Osteoblast (primary cell): ENCODE measurements around the gene ZSWIM1. TPM values are rescaled to one million over a fixed set of nuclear protein-coding genes. Genes with fewer than 3 reads are reported as not detected.
A peak's percentile ranks its signal among the peaks of the same experiment; 100 is the strongest.

ENCODE experiments used
- DNase-seq: peaks from one replicate; pipeline ENCODE4 v3.0.0; 2011; ENCODE audit warnings: low spot score, mixed read lengths; ENCODE audit not compliant: insufficient read length; ENCODE audit errors: missing footprints
- H2AFZ ChIP-seq: 2 replicates; pipeline ENCODE4 v1.6.0; 2011; ENCODE audit warnings: mild to moderate bottlenecking, low read length
- H3K27ac ChIP-seq: 2 replicates; pipeline ENCODE4 v1.5.1; 2011; ENCODE audit warnings: mild to moderate bottlenecking, low read depth, low read length, moderate library complexity
- H3K27me3 ChIP-seq: 2 replicates; pipeline ENCODE4 v1.6.0; 2012; ENCODE audit warnings: mild to moderate bottlenecking, control low read depth, inconsistent platforms, low read length, moderate library complexity; ENCODE audit not compliant: insufficient read depth
- H3K36me3 ChIP-seq: 2 replicates; pipeline ENCODE4 v1.5.1; 2011; ENCODE audit warnings: mild to moderate bottlenecking, low read length, control low read depth, moderate library complexity; ENCODE audit not compliant: insufficient read depth
- H3K4me1 ChIP-seq: 2 replicates; pipeline ENCODE4 v1.5.1; 2011; ENCODE audit warnings: mild to moderate bottlenecking, low read length, control low read depth, moderate library complexity; ENCODE audit not compliant: insufficient read depth
- H3K4me2 ChIP-seq: 2 replicates; pipeline ENCODE4 v1.6.0; 2011; ENCODE audit warnings: mild to moderate bottlenecking, low read length; ENCODE audit not compliant: insufficient read depth
- H3K4me3 ChIP-seq: fragments of 200-600 bp; sonication (generic); 3 replicates; pipeline ENCODE4 v1.5.1; 2012; ENCODE audit warnings: mild to moderate bottlenecking, low read length, inconsistent platforms; ENCODE audit not compliant: insufficient read depth
- H3K79me2 ChIP-seq: 2 replicates; pipeline ENCODE4 v1.6.0; 2012; ENCODE audit warnings: mild to moderate bottlenecking, low read length, control low read depth, inconsistent platforms; ENCODE audit not compliant: insufficient read depth
- H3K9me3 ChIP-seq: 2 replicates; pipeline ENCODE4 v1.5.1; 2011; ENCODE audit warnings: low read depth, low read length, control low read depth
- H4K20me1 ChIP-seq: 2 replicates; pipeline ENCODE4 v1.6.0; 2012; ENCODE audit warnings: mild to moderate bottlenecking, low read length, control low read depth; ENCODE audit not compliant: insufficient read depth
- total RNA-seq: library from RNA; depleted of rRNA; stranded (reverse); fragments of >200 nt; gene quantifications from 2 replicates; pipeline ENCODE4 v1.2.3, GENCODE V29; 2012
- TF ChIP-seq, protein P1 (sequence below): IDR thresholded peaks from 2 replicates; pipeline ENCODE4 v1.5.1; 2011; ENCODE audit warnings: mild to moderate bottlenecking, low read depth, low read length, moderate library complexity; ENCODE audit errors: extremely low read depth

The ZSWIM1 gene
- total RNA-seq, 1 donor: 7.6 TPM

DNA sequence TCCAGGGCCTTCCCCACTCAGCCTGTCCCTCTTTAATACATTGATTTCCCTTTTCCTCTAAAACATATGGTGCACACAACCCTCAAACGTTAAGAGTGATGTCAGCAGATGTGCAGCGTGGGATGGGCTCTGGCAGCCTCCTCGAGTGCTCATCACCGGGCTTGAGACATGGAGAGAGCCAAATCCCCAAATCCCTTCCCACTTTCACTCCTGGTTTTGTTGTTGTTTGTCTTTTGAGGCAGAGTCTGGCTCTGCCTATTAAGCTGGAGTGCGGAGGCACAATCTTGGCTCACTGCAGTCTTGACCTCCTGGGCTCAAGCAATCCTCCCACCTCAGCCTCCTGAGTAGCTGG, 36.7 kb downstream of the ZSWIM1 start:
- Histone ChIP-seq H3K4me3 (no peak overlapping the region), H3K27ac (peak overlapping the region; percentile 22)

DNA sequence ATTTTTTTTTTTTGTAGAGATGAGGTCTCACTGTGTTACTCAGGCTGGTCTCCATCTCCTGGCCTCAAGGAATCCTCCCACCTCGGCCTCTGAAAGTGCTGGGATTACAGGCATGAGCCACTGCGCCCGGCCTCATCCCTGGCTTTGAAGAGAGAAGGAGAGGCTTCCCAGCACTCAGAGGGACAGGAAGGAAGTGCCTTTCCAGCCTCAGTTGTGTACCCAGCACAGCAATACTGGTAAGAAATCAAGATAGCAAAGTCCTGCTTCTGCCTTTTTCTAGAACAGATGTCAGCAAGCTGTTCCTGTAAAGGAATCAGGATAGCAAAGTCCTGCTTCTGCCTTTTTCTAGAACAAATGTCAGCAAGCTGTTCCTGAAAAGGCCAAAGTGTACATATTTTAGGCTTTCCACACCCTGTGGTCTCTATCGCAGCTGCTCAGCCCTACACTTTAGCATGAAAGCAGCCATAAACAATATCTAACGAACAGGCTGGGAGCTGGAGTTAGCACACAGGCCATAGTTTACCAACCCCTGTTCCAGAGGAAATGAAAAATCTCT, 37.2 kb downstream of the ZSWIM1 start:
- Histone ChIP-seq H3K36me3 (no peaks in the 10 kb centered on the region), H3K27ac (peak overlapping the region; percentile 22), H2AFZ (peak overlapping the region; percentile 68)

More for the DNA sequence above, 36.7 kb downstream of the ZSWIM1 start:
- H3K79me2 ChIP-seq: no peaks in the 10 kb centered on the region
- no peaks in the 10 kb centered on the region for H3K36me3 ChIP-seq
- no peaks in the 10 kb centered on the region for H3K27me3 ChIP-seq
- no peaks in the 10 kb centered on the region for H4K20me1 ChIP-seq
- no peaks in the 10 kb centered on the region for H3K9me3 ChIP-seq
- H3K4me2 ChIP-seq: peak overlapping the region; percentile 16
- peak overlapping the region; percentile 14 for H2AFZ ChIP-seq
- TF ChIP-seq, protein P1, sequence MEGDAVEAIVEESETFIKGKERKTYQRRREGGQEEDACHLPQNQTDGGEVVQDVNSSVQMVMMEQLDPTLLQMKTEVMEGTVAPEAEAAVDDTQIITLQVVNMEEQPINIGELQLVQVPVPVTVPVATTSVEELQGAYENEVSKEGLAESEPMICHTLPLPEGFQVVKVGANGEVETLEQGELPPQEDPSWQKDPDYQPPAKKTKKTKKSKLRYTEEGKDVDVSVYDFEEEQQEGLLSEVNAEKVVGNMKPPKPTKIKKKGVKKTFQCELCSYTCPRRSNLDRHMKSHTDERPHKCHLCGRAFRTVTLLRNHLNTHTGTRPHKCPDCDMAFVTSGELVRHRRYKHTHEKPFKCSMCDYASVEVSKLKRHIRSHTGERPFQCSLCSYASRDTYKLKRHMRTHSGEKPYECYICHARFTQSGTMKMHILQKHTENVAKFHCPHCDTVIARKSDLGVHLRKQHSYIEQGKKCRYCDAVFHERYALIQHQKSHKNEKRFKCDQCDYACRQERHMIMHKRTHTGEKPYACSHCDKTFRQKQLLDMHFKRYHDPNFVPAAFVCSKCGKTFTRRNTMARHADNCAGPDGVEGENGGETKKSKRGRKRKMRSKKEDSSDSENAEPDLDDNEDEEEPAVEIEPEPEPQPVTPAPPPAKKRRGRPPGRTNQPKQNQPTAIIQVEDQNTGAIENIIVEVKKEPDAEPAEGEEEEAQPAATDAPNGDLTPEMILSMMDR: no peak
- H3K4me1 ChIP-seq: peaks cover 27% of the 10 kb centered on the region
- DNase-seq: peak; percentile 49

DNA sequence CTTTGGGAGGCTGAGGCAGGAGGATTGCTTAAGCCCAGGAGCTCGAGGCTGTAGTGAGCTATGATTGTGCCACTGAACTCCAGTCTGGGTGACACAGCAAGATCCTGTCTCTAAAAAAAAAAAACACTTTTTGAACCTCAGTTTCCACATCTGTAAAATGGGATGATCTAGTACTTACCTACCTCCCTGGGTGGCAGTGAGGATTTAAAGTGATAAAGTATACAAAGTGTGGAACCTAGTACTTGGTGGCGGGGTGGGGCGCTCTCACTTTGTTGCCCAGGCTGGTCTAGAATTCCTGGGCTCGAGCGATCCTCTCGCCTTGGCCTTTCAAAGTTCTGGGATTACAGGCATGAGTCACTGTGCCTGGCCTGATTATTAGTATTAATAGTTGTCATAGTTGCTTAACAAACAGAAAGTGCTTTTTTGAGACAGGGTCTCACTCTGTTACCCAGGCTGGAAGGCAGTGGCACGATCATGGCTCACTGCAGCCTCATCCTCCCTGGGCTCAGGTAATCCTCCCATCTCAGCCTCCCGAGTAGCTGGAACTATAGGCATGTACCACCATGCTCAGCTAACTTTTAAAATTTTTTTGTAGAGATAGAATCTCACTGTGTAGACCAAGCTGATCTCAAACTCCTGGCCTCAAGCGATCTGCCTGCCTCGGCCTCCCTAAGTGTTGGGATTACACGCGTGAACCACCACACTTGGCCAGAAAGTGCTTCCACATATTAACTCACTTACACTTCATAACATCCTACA, 37.9 kb downstream of the ZSWIM1 start:
- no peaks in the 10 kb centered on the region for H4K20me1 ChIP-seq
- H3K4me3 ChIP-seq: no peak overlapping the region
- H3K4me1 ChIP-seq: peaks cover 27% of the 10 kb centered on the region
- no peak overlapping the region for H3K4me2 ChIP-seq
- TF ChIP-seq, protein P1: no peak
- H2AFZ ChIP-seq: no peak overlapping the region
- no peak for DNase-seq
- H3K27ac ChIP-seq: no peak overlapping the region
- no peaks in the 10 kb centered on the region for H3K36me3 ChIP-seq
- H3K27me3 ChIP-seq: no peaks in the 10 kb centered on the region
- no peaks in the 10 kb centered on the region for H3K9me3 ChIP-seq
- no peaks in the 10 kb centered on the region for H3K79me2 ChIP-seq

More for the DNA sequence above, 37.2 kb downstream of the ZSWIM1 start:
- TF ChIP-seq, protein P1: no peak
- Histone ChIP-seq H3K4me1 (peaks cover 27% of the 10 kb centered on the region), H3K9me3 (no peaks in the 10 kb centered on the region), H3K27me3 (no peaks in the 10 kb centered on the region), H3K79me2 (no peaks in the 10 kb centered on the region), H4K20me1 (no peaks in the 10 kb centered on the region), H3K4me3 (no peak overlapping the region), H3K4me2 (peak overlapping the region; percentile 16)
- DNase-seq: no peak
